Hematopoietic multipotent progenitor cell treated with erythropoietin and hydrocortisone succinate and interleukin-3 and kit ligand, for 17 days (in vitro differentiated cells): ENCODE measurements around the gene OSGIN1.
A peak's percentile ranks its signal among the peaks of the same experiment; 100 is the strongest.
"Not testable (repeated sequence)": the region's sequence is repeated elsewhere in the genome, so short reads cannot be mapped to it uniquely, and the experiment has no call there.

ENCODE experiments used
- DNase-seq: peaks from one replicate; pipeline ENCODE4 v3.0.0-alpha.2; 2015; ENCODE audit warnings: low spot score

Gene OSGIN1

DNA sequence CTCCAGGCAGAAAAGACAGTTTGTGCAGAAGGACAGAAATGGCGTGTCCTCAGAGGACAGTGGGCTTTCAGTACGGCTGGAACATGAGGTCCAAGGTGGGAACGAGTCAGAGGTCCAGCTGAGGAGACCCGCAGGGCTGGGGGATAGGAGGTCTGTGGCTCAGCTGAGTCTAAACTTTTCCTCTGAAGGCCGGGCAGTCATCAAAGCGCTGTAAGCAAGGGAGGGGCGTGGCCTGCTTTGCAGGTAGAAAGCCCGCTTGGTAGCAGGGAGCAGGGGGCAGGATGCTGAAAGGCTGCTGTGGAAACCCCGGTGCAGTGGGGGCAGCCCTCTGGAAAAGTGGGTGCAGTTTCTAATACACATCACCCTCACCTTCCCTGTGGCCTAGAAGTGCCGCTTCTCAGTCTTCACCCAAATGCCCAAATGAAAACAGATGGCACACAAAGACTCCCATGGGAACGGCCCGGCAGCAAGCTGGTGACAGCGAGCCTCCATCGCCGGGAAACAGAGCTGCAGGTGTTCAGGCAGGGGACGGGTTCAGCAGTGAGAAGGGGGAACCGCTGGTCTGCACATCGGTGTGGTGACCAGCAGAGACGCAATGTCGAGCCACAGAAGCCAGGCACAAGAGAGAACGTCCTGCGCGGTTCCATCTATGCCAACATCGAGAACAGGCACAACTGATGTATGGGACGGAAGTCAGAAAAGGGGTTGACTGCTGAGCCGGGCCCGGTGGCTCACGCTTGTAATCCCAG, 12.2 kb upstream of the OSGIN1 start:
- no peak for DNase-seq

DNA sequence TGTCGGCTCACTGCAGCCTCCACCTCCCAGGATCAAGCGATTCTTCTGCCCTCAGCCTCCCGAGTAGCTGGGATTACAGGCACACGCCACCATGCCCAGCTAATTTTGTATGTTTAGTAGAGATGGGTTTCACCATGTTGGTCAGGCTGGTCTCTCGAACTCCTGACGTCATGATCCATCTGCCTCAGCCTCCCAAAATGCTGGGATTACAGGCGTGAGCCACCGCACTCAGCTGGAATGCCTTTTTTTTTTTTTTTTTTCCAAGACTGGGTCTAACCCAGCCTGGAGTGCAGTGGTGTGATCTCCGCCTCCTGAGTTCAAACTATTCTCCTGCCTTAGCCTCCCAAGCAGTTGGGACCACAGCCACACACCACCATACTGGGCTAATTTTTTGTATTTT, 11.5 kb upstream of the OSGIN1 start:
- DNase-seq, result not testable (repeated sequence)

DNA sequence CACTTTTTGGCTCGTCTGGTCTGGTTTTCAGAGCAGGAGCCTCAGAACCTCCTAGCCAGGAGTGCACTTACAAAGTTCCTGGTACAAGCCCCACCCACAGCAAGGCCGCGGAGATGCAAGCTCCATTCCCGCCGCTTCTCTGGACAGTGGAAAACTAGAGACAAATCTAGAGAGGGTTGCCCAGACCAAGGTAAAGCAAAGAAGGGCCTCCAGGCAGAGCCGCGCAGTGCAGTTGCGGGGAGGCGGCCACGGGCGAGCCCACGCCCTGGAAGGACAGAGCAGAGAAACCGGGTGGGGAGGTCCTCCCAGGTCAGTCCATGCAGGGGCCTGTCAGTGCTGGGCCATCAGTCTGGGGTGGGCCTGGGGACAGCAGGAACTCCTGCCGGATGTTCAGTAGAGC, 11.0 kb upstream of the OSGIN1 start:
- DNase-seq, result no peak

DNA sequence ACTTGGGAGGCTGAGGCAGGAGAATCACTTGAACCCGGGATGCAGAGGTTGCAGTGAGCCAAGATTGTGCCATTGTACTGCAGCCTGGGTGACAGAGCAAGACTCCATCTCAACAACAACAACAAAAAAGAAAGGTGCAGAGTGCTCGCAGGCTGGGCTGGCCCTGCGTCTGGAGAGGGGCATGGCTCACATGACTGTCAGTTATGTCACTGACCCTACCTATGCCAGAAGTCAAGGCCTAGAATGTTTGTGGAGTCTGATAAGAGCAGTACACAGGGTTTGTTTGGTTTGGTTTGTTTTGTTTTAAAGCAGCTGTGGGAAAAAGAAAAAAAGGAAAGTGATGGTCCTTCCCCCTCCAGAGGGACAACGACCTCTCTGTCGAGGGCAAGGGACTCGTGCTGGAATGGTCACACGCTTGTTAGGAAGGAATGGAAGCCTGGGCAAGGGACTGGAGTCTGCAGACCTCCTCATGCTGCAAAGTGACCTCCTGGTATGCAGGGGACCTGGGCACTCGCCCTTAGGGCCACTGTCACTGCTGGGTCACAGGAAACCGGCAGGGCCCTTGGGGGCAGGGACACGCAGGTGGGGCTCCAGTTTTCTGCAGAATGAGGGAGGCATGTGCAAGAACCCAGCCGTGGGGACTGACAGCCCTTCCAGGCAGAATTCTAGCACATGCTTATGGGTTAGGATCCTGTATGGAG, 10.1 kb upstream of the OSGIN1 start:
- DNase-seq, result no peak

DNA sequence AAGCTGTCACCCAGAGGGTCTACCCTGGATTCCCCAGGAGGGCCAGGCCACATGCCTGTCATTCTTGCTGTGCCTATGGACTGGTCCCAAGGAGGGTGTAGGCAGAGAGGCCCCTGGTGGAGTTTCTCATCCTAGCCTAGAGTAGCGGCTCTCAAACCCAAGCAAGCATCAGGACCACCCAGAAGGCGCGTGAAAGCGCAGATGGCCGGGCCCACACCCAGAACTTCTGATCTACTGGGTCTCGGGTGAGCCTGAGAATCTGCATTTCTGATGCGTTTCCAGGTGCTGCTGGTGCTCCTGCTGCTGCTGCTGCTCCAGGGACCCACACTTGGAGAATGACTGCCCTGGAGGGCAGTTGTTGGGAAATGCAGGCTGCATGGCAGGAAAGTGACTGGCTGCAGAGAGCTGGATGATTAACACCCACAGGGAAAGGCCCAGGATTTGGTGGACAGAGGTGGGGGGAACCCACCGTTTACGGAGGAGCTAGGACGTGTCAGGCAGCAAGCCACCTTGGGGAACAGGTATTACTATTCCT, 9.5 kb upstream of the OSGIN1 start:
- DNase-seq, result no peak

DNA sequence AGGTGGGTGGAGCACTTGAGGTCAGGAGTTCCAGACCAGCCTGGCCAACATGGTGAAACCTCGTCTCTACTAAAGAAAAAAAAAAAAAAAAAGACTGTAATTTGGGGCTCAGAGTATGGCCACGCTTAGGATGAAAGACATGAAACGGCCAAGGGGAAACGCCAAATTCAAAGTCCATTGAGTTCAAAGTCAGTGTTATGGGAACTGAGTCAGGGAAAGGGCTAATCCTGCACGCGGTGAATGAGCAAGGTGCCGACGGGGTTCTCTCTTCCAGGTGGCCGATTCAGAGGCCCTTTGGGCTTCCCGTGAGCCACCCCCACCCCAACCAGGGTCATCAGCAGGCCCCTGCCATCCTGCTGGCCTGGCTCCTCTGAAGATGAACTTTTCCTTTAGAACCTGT, 7.5 kb upstream of the OSGIN1 start:
- DNase-seq, result no peak

DNA sequence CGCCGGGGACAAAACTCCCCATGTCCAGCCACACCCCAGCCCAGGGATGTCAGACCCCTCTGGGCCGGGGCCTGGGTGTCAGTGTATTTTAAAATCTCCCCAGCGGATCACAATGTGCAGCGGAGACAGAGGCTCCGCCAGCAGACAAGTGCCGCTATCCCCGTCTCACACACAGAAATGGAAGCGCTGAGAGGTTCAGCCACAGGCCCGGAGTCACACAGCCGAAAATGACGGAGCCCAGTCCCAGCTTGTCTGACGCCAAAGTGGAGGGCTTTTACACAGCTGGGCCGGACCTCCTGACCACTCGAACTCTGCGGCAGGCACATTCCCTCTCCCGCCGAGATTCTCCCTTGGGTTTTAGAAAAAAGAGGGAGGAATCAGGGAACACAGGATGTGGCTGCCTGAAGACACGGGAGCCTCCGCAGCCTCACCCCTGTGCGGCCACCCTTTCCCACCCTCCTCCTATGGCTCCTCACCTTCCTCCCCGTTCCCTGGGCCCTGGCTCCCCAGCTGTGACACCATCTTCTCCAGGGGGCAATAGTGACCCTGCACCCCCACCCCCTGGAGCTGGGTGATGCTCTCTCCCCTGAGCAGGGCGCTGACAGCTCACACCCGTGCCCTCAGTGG, 6.8 kb upstream of the OSGIN1 start:
- no peak for DNase-seq

DNA sequence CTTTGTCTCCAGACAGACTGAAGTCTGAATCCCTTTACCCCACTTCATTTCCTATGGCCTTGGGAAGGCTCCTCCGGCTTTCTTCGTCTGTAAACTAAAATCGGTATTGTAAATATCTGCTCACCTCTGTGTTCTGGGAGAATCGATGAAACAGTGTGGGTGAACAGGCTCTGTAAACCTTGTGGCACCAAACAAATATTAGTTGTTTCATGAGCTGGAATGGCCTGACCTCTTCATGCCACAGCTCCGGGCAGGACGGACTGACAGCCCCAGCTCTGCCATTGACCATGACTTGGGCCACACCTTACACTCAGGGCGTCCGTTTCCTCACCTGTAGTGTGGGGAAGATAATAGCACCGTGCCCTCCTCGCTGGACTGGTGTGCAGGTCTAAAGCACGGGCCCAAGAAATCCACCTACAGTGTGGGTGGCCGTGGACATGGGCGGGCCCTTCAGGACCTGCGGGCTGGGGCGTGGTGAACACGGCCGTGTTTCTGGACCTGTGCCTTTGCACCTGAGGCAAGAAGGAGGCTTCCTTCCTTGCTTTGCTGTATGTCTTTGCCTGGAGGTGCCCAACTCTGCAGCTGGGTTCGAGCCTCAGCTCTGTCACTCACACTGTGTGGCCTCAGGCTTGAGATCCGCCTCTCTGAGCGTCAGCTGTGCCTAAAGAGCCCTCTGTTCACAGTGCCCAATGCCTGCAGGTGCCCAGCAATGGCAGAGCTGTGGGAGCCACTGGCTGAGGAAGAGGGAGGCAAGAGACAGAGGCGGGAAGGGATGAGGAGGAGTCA, 6.1 kb upstream of the OSGIN1 start:
- DNase-seq, result no peak

DNA sequence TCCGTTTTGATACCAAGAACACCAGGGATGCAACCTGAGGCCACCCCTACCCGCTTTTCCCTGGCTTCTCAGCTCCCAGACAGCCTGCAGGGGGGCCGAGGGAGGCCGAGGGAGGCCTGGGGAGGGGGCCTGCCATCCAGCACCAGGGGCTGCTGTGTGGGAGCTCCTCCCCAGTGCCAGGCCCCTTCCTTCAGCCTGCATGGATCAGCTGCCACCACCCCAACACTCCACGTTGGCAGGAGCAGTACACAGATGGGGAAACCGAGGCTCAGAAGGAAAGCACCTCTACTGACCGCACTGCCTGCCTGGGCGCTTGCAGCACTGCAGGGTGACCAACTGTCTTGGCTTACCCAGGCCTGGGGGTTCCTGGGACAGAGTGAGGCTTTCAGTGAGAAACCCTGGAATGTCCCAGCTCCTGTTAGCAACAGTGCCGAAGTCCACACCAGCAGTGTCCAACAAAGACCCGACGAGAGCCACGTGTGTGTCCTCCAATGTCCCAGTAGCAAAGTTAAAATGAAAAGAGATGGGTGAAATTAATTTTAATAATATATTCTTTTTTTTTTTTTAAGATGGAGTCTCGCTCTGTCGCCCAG, 5.3 kb upstream of the OSGIN1 start:
- DNase-seq, result no peak

DNA sequence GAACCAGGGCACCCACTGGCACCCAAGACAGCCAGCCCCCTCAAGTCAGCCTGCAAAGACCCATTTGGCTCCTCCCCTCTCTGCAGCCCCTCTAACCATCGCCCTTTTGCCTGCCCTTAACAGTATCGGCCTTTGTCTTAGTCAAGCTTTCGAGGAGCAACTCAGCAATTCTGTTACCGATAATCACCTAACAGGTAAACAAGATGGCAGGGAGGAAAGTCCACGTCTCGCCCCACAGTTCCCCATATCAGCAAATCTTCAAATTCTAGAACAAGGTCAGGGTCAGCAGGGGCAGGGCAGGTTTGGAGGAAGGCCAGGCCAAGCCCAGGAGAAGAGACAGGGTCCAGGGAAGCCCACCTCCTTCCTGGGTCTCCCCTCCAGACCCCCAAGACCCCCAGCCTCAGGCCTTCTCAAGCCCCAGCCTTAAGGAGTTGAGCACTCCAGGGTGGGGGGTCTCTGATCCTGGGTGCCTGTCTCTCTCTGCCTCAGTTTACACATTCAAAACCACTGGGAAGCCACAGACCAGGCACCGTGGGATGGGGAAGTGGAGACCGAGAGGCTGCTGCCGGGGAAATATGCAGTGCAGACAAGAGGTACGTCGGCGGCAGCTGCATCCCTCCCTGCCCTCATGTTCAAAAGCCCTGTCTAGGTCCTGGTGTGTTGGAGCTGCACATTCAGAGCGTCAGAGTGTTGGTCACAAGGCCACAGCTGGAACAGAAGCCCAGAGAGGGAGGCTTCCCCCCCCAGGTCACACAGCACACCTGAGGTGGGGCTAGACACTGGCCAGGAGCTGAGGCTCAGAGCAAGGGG, 3.9 kb upstream of the OSGIN1 start:
- DNase-seq, result no peak

DNA sequence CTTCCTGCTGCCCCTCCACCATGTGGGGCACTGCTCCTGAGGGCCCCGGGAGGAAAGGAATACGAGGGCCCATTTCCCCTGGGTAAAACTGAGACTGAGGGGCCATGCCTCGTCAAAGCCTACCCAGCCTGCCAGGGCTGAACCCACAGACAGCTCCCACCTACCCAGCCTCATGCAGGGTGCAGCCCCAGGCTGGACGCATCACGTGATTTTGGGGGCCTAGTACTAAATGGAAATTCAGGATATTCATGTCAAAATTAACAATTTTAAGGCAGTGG, 3.4 kb upstream of the OSGIN1 start:
- DNase-seq, result no peak

DNA sequence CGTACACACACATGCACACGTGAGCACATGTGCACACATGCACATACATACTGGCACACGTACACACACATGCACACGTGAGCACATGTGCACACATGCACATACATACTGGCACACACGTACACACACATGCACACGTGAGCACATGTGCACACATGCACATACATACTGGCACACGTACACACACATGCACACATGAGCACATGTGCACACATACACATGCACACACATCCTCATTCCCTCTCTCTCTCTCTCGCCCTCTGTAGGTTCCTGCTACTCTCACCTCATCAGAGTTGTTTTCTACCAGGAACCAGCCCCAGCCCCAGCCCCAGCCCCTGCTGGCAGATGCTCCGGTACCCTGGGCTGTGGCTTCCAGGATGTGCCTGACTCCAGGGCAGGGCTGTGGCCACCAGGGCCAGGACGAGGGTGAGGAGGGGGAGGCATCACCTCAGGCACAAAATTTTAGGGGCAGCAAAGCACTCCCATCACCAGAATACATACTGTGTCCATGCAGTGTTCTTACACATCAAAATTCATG, 2.1 kb upstream of the OSGIN1 start:
- DNase-seq, result not testable (repeated sequence)

DNA sequence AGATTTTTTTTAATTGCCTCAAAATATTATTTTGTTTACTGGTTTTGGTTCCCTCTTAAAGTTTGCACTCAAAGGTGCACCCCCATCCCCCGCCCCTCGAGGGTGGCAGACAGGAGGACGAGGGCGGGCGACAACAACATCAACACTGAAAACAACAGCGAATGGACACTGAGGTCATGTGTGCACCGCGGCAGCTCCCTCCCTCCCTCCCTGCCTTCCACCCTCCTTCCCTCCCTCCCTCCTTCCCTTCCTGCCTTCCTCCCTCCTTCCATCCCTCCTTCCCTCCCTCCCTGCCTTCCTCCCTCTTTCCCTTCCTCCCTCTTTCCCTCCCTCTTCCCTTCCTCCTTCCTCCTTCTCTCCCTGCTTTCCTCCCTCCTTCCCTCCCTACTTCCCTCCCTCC, 1.5 kb upstream of the OSGIN1 start:
- no peak for DNase-seq

DNA sequence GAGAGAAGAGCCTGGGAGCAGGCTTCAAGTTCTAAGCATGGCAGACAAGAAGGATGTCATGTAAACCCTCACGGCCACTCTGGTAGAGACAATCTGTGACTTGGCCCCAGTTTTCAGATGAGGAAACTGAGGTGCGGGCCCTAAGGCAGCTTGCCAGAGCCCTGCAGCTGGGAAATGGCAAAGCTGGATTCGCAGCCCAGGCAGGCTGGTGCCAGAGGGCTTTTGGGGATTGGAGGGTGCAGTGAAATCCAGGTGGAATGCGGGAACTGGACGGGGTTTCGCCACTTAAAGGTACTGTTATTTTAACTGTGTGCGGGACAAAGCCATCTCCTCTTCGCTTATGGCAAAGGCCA, 477 bp upstream of the OSGIN1 start:
- DNase-seq, result no peak

DNA sequence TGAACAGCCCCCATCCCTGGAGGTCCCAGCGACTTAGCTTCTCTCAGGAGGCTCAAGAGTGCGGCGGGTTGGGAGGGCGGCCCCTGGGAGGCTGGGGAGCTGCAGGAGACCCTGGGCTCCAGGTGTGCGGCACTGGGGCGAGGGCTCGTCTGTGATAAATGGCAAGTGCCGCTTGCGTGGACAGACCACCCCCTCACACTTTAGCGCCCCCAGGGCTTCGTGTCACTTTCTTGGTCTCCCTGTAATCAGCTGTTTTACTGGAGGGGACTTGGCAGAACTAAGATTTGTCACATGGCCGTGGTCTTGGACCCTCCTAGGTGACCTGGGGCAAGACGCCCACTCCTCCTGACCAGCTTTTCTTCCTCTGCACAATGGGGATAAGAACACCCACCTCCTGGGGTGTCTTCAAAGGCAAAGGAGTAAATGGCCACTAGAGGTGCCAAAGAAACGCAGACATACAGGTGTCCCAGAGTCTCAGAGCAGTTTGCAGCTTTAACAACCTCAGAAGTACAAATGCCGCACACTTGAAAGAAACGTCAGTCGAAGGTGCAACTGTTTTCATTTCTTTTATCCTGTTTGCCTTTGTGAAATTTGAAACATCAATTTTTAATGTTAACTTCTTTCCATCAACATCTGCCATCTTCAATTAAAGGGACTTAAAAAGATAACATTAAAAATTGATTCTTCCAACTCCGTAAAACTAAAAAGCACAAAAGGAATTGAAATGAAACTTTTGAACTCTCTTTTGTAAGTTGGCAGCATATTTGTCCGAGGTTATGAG, 946 bp downstream of the OSGIN1 start:
- DNase-seq, result peak; percentile 35

DNA sequence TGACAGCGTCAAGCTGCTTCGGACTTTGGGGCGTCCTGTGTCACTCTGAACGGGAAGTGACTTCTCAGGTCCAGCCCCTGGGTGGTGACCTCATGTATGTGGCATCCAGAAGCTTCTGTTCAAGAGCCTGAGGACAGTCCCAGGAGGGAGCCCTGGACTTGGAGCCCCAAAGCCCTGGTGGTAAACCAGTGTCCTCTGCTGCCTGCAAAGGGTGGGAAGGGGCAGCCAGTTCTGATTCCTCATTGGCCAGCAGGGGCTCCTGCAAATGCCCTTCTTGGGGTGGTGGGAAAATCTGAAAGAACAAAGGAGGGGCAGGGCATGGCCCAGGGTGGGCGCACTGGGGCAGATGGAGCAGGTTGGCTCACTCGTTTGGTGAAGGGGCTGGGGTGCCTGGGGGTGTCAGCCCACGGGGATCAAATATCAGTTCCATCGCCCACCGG, 1.6 kb downstream of the OSGIN1 start:
- DNase-seq, result peak; percentile 6

DNA sequence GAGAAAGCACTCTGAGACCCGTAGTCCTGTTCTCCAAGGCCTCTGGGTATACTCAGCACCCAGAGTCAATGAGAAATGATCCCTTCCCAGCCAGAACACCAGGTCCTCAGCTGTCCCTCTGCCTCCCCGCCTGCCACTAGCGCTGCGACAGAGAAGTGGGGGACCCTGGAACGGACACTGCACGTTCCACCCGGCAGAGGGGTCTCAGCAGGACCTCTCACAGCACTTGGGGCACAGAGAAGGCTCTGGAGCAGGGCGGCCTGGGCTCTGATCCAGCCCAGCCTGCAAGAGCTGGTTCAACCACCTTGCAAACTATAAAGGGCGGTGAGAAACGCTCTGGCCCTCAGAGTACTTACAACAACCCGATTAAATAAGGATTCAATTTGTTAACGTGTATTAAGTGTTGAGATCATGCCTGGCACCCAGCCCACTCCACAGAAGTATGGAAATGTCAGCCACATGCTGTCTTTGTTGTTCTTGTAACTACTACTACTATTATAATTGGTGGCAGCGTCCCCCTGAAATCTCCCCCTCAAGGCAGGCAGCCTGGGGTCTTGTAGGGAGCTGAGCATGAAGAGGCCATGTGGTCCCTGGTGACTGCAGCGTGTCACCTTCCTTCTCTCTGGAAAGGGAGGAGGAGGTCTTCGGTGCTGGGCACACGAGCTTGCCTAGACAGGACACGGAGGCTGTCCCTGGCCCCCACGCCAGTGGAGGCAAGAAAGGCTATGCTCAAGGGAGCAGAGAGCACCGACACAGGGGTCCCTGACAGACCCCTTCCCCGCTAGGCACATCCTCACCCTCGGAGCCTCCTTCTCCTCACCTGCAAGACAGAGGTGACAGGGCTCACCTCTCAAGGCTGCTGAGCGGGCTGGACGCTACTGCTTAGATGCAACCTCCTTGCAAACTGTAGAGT, 2.4 kb downstream of the OSGIN1 start:
- DNase-seq, result no peak

DNA sequence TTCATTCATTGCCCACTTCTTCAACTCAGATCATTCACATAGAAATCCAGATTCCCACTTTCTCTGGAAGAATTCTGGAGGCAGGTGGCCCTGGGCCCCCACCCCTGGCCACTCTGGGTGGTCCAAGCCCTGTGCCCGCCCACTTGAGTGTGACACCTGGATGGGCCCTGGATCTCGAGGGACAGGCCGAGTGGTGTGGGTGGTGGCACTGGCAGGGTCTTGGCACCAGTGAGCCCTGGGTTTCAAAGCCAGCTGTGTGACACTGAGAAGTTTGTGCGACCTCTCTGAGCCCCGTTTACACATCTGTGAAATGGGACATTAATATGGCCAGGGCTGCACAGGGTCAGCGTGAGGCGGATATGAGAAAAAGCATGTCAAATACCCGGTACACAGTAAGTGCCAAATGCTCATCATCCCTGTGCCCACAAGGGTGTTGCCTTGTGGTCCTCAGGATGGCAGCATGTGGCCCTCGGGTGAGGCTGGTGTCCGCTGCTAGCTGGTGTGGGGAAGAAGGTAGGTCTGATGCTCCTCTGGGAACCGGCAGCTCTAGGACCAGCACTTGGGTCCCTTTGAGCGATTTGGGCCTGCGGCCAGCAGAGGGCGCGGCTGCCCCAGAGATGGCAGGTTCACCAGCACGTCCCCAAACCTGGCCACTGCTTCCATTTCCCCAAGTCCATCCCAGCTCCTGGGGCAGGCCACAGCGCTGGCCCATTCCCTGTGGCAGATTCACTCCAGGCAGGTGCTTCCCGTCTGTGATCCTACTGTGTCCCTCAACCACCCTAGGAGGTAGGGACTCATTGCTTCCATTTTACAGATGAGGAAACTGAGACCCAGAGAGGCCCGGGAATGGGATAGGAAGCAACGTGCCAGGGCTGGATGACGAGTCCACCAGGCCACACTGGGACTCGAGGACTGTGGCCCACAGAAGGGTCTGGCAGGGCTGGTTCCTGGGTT, 3.6 kb downstream of the OSGIN1 start:
- DNase-seq, result peak; percentile 77
